HEK293 (cell line): ENCODE data around the gene USP46.

Source experiments
- CTCF ChIA-PET: fragments of 350-600 bp; formaldehyde crosslinking; extraction: SDS; loops from one replicate; lab custom pipeline; 2021; ENCODE audit warnings: antibody characterized with exemption; lab: Yijun Ruan, JAX
- POLR2A ChIA-PET: fragments of 300-600 bp; formaldehyde crosslinking; extraction: SDS; loops from one replicate; lab custom pipeline; 2020; ENCODE audit warnings: antibody characterized with exemption, inconsistent platforms; lab: Yijun Ruan, JAX
- H3K27ac ChIP-seq: fragments of 200-500 bp; sonication (Bioruptor generic); 2 replicates; pipeline ENCODE4 v1.5.1; 2014; ENCODE audit warnings: low read depth, low read length, control low read depth, inconsistent platforms; ENCODE audit errors: extremely low read depth
- H3K36me3 ChIP-seq, 2 experiments: fragments of 200-500 bp in 1 of 2; sonication (Bioruptor generic) in 1 of 2; 1 replicate in 1 of 2; 2 replicates in 1 of 2; pipeline ENCODE4 v1.5.1; 2014 to 2017; ENCODE audit warnings: inconsistent platforms in 2 of 2, low read length in 2 of 2; ENCODE audit not compliant: control insufficient read depth in 2 of 2, insufficient read depth in 1 of 2
- H3K4me1 ChIP-seq: fragments of 200-500 bp; sonication (Bioruptor generic); 2 replicates; pipeline ENCODE4 v1.5.1; 2014; ENCODE audit warnings: mild to moderate bottlenecking, low read length, inconsistent platforms; ENCODE audit not compliant: control insufficient read depth, insufficient read depth
- H3K4me3 ChIP-seq: 2 replicates; pipeline ENCODE4 v1.5.1; 2011; ENCODE audit warnings: low read depth, mild to moderate bottlenecking, control low read depth, low read length, moderate library complexity
- H3K9me3 ChIP-seq: fragments of 200-500 bp; sonication (Bioruptor generic); 2 replicates; pipeline ENCODE4 v1.5.1; 2014; ENCODE audit warnings: low read depth, low read length, inconsistent platforms; ENCODE audit not compliant: control insufficient read depth, insufficient read depth
- GLI4 ChIP-seq: fragments of 450-650 bp; formaldehyde crosslinking; IDR thresholded peaks from 2 replicates; pipeline ENCODE4 v1.5.1; 2016; ENCODE audit warnings: missing biosample characterization, missing genetic modification characterization
- HIC1 ChIP-seq: fragments of 450-650 bp; formaldehyde crosslinking; IDR thresholded peaks from 2 replicates; pipeline ENCODE4 v1.5.1; 2016; ENCODE audit warnings: missing biosample characterization, missing genetic modification characterization
- HOXD13 ChIP-seq: sonication (generic); formaldehyde crosslinking; IDR thresholded peaks from 2 replicates; pipeline ENCODE4 v1.8.0; 2022; ENCODE audit warnings: missing genetic modification reagents, borderline replicate concordance
- IKZF3 ChIP-seq: fragments of 450-650 bp; IDR thresholded peaks from 2 replicates; pipeline ENCODE4 v1.5.0; 2018; ENCODE audit warnings: missing biosample characterization, mild to moderate bottlenecking, missing genetic modification characterization, moderate library complexity
- SCRT2 ChIP-seq: fragments of 450-650 bp; formaldehyde crosslinking; IDR thresholded peaks from 2 replicates; pipeline ENCODE4 v1.5.1; 2016; ENCODE audit warnings: missing biosample characterization, missing genetic modification characterization
- ZBTB21 ChIP-seq: fragments of 450-650 bp; formaldehyde crosslinking; IDR thresholded peaks from 2 replicates; pipeline ENCODE4 v1.5.1; 2017; ENCODE audit warnings: missing biosample characterization, missing genetic modification characterization
- ZBTB8A ChIP-seq: fragments of 450-650 bp; formaldehyde crosslinking; IDR thresholded peaks from 2 replicates; pipeline ENCODE4 v1.5.1; 2016; ENCODE audit warnings: missing biosample characterization, missing genetic modification characterization
- ZNF10 ChIP-seq: fragments of 450-650 bp; formaldehyde crosslinking; IDR thresholded peaks from 2 replicates; pipeline ENCODE4 v1.5.1; 2017; ENCODE audit warnings: missing biosample characterization, missing genetic modification characterization
- ZNF114 ChIP-seq: fragments of 450-650 bp; formaldehyde crosslinking; IDR thresholded peaks from 2 replicates; pipeline ENCODE4 v1.5.0; 2017; ENCODE audit warnings: missing biosample characterization, missing genetic modification characterization
- ZNF138 ChIP-seq: fragments of 450-650 bp; formaldehyde crosslinking; IDR thresholded peaks from 2 replicates; pipeline ENCODE4 v1.5.1; 2016; ENCODE audit warnings: missing biosample characterization, missing genetic modification characterization, borderline replicate concordance
- ZNF174 ChIP-seq: fragments of 450-650 bp; formaldehyde crosslinking; IDR thresholded peaks from 2 replicates; pipeline ENCODE4 v1.5.0; 2017; ENCODE audit warnings: missing biosample characterization, mild to moderate bottlenecking, missing genetic modification characterization
- ZNF175 ChIP-seq: fragments of 450-650 bp; formaldehyde crosslinking; IDR thresholded peaks from 2 replicates; pipeline ENCODE4 v1.5.1; 2016; ENCODE audit warnings: missing biosample characterization, missing genetic modification characterization
- ZNF223 ChIP-seq: fragments of 450-650 bp; formaldehyde crosslinking; IDR thresholded peaks from 2 replicates; pipeline ENCODE4 v1.5.1; 2016; ENCODE audit warnings: missing biosample characterization, missing genetic modification characterization
- ZNF248 ChIP-seq: fragments of 450-650 bp; formaldehyde crosslinking; IDR thresholded peaks from 2 replicates; pipeline ENCODE4 v1.5.1; 2017; ENCODE audit warnings: missing biosample characterization, missing genetic modification characterization
- ZNF292 ChIP-seq: fragments of 450-650 bp; formaldehyde crosslinking; IDR thresholded peaks from 2 replicates; pipeline ENCODE4 v1.5.1; 2016; ENCODE audit warnings: low read depth, missing biosample characterization, missing genetic modification characterization, borderline replicate concordance
- ZNF37A ChIP-seq: fragments of 450-650 bp; IDR thresholded peaks from 2 replicates; pipeline ENCODE4 v1.5.1; 2018; ENCODE audit warnings: missing biosample characterization, missing genetic modification characterization
- ZNF521 ChIP-seq: fragments of 450-650 bp; formaldehyde crosslinking; IDR thresholded peaks from 2 replicates; pipeline ENCODE4 v1.5.1; 2017; ENCODE audit warnings: missing biosample characterization, mild to moderate bottlenecking, missing genetic modification characterization
- ZNF549 ChIP-seq: fragments of 450-650 bp; IDR thresholded peaks from 2 replicates; pipeline ENCODE4 v1.5.1; 2018; ENCODE audit warnings: missing biosample characterization, missing genetic modification characterization, mild to moderate bottlenecking, inconsistent platforms, moderate library complexity
- ZNF585B ChIP-seq: fragments of 450-650 bp; formaldehyde crosslinking; IDR thresholded peaks from 2 replicates; pipeline ENCODE4 v1.5.1; 2016; ENCODE audit warnings: missing biosample characterization, missing genetic modification characterization
- ZNF623 ChIP-seq: fragments of 450-650 bp; formaldehyde crosslinking; IDR thresholded peaks from 2 replicates; pipeline ENCODE4 v1.5.1; 2016; ENCODE audit warnings: missing biosample characterization, missing genetic modification characterization
- ZNF664 ChIP-seq: fragments of 450-650 bp; formaldehyde crosslinking; IDR thresholded peaks from 2 replicates; pipeline ENCODE4 v1.5.1; 2016; ENCODE audit warnings: missing biosample characterization, missing genetic modification characterization
- ZNF768 ChIP-seq: fragments of 450-650 bp; formaldehyde crosslinking; IDR thresholded peaks from 2 replicates; pipeline ENCODE4 v1.5.1; 2018; ENCODE audit warnings: missing biosample characterization, mild to moderate bottlenecking, missing genetic modification characterization
- TF ChIP-seq, protein P1 (sequence below): fragments of 450-650 bp; formaldehyde crosslinking; IDR thresholded peaks from 2 replicates; pipeline ENCODE4 v1.5.1; 2016; ENCODE audit warnings: missing biosample characterization, missing genetic modification characterization
- TF ChIP-seq, protein P2 (sequence below): fragments of 450-650 bp; formaldehyde crosslinking; IDR thresholded peaks from 2 replicates; pipeline ENCODE4 v1.5.1; 2016; ENCODE audit warnings: missing biosample characterization, missing genetic modification characterization

Gene USP46

GRCh38 chr4:52704133-52704532, 45.0 kb upstream of the USP46 start:
- TF ChIP-seq HIC1 (tag by site-specific recombination): no peak
- no peak overlapping the region for H3K27ac ChIP-seq
- ChIA-PET CTCF (interaction anchor here (0.8 kb wide), 1 partner anchor 159 kb away, joined by 3 read pairs; no protein-coding TSS in a partner anchor), POLR2A (interaction anchor here (1.4 kb wide), 1 partner anchor 8 kb away, joined by 7 read pairs; no protein-coding TSS in a partner anchor)
- no peaks in the 10 kb centered on the region for H3K4me1 ChIP-seq
- no peak overlapping the region for H3K4me3 ChIP-seq
- H3K9me3 ChIP-seq: no peaks in the 10 kb centered on the region
- H3K36me3 ChIP-seq: no peaks in the 10 kb centered on the region

GRCh38 chr4:52701207-52701606, 42.1 kb upstream of the USP46 start:
- H3K9me3 ChIP-seq: no peaks in the 10 kb centered on the region
- H3K36me3 ChIP-seq: no peaks in the 10 kb centered on the region
- no peaks in the 10 kb centered on the region for H3K4me1 ChIP-seq
- no peak overlapping the region for H3K4me3 ChIP-seq
- CTCF ChIA-PET: interaction anchor here (0.7 kb wide), 1 partner anchor 310 kb away, joined by 3 read pairs; no protein-coding TSS in a partner anchor
- TF ChIP-seq ZNF521 (tag by site-specific recombination): no peak
- TF ChIP-seq ZNF138 (tag by site-specific recombination): no peak
- TF ChIP-seq ZNF37A (tag by site-specific recombination): no peak
- no peak for TF ChIP-seq SCRT2 (tag by site-specific recombination)
- no peak overlapping the region for H3K27ac ChIP-seq
- POLR2A ChIA-PET: no interaction called here

DNA sequence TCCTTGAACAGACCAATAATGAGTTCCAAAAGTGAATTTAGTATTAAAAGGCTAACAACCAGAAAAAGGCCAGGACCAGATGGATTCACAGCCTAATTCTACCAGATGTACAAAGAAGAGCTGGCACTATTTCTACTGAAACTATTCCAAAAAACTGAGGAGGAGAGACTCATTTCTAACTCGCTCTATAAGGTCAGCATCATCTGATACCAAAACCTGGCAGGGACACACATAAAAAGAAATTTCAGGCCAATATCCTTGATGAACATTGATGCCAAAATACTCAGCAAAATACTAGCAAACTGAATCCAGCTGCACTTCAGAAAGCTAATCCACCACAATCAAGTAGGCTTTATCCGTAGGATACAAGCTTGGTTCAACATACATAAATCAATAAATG, 35.8 kb upstream of the USP46 start:
- H3K36me3 ChIP-seq: no peaks in the 10 kb centered on the region
- POLR2A ChIA-PET: interaction anchor here (1.1 kb wide), 1 partner anchor 17 kb away, joined by 4 read pairs; no protein-coding TSS in a partner anchor
- H3K9me3 ChIP-seq: no peaks in the 10 kb centered on the region
- H3K4me1 ChIP-seq: no peaks in the 10 kb centered on the region
- no peak overlapping the region for H3K4me3 ChIP-seq
- CTCF ChIA-PET: interaction anchor here (0.6 kb wide), 1 partner anchor 202 kb away, joined by 3 read pairs; no protein-coding TSS in a partner anchor
- no peak overlapping the region for H3K27ac ChIP-seq
- TF ChIP-seq ZNF549 (tag by site-specific recombination) (no peak), ZNF623 (no peak), ZNF248 (tag by site-specific recombination) (no peak), ZNF768 (tag by site-specific recombination) (no peak), ZNF223 (no peak), ZNF175 (tag by site-specific recombination) (no peak), HOXD13 (CRISPR knock-in tag) (no peak), ZNF174 (tag by site-specific recombination) (no peak), ZNF114 (tag by site-specific recombination) (no peak), ZNF292 (tag by site-specific recombination) (no peak), ZNF664 (tag by site-specific recombination) (no peak), GLI4 (tag by site-specific recombination) (no peak), ZBTB21 (no peak), ZNF10 (tag by site-specific recombination) (no peak), ZBTB8A (tag by site-specific recombination) (no peak), ZNF585B (tag by site-specific recombination) (no peak), IKZF3 (tag by site-specific recombination) (no peak)
- TF ChIP-seq, protein P1, sequence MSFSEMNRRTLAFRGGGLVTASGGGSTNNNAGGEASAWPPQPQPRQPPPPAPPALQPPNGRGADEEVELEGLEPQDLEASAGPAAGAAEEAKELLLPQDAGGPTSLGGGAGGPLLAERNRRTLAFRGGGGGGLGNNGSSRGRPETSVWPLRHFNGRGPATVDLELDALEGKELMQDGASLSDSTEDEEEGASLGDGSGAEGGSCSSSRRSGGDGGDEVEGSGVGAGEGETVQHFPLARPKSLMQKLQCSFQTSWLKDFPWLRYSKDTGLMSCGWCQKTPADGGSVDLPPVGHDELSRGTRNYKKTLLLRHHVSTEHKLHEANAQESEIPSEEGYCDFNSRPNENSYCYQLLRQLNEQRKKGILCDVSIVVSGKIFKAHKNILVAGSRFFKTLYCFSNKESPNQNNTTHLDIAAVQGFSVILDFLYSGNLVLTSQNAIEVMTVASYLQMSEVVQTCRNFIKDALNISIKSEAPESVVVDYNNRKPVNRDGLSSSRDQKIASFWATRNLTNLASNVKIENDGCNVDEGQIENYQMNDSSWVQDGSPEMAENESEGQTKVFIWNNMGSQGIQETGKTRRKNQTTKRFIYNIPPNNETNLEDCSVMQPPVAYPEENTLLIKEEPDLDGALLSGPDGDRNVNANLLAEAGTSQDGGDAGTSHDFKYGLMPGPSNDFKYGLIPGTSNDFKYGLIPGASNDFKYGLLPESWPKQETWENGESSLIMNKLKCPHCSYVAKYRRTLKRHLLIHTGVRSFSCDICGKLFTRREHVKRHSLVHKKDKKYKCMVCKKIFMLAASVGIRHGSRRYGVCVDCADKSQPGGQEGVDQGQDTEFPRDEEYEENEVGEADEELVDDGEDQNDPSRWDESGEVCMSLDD (tag by site-specific recombination): no peak
- TF ChIP-seq, protein P2, sequence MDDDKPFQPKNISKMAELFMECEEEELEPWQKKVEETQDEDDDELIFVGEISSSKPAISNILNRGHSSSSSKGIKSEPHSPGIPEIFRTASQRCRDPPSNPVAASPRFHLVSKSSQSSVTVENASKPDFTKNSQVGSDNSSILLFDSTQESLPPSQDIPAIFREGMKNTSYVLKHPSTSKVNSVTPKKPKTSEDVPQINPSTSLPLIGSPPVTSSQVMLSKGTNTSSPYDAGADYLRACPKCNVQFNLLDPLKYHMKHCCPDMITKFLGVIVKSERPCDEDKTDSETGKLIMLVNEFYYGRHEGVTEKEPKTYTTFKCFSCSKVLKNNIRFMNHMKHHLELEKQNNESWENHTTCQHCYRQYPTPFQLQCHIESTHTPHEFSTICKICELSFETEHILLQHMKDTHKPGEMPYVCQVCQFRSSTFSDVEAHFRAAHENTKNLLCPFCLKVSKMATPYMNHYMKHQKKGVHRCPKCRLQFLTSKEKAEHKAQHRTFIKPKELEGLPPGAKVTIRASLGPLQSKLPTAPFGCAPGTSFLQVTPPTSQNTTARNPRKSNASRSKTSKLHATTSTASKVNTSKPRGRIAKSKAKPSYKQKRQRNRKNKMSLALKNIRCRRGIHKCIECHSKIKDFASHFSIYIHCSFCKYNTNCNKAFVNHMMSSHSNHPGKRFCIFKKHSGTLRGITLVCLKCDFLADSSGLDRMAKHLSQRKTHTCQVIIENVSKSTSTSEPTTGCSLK (tag by site-specific recombination): no peak
